Uterus (tissue), 4 donors: ENCODE results near the gene CCDC40. TPM values are rescaled to one million over a fixed set of nuclear protein-coding genes. Genes with fewer than 3 reads are reported as not detected.

Experiments
- DNase-seq, 2 donors: peaks; one replicate each; pipeline ENCODE4 v3.0.0-alpha.2; 2019 to 2020
- H3K27ac ChIP-seq, 2 donors: fragments of 200-600 bp; sonication (generic); 1 replicate in 1 of 2; 2 replicates in 1 of 2; pipeline ENCODE4 v1.5.1; 2016 to 2018
- H3K27me3 ChIP-seq, 2 donors: fragments of 200-600 bp; sonication (generic); one replicate each; pipeline ENCODE4 v1.5.1; 2018 to 2019; ENCODE audit warnings: control low read depth in 1 of 2
- H3K36me3 ChIP-seq, 2 donors: fragments of 200-600 bp; sonication (generic); one replicate each; pipeline ENCODE4 v1.5.1; 2019; ENCODE audit warnings: control low read depth in 1 of 2
- H3K4me1 ChIP-seq, 2 donors: fragments of 200-600 bp; sonication (generic); one replicate each; pipeline ENCODE4 v1.5.1; 2018 to 2019; ENCODE audit warnings: control low read depth in 1 of 2
- H3K4me3 ChIP-seq, 2 donors: fragments of 200-600 bp; sonication (generic); 1 replicate in 1 of 2; 2 replicates in 1 of 2; pipeline ENCODE4 v1.5.1; 2018 to 2019; ENCODE audit warnings: mild to moderate bottlenecking in 1 of 2
- H3K9me3 ChIP-seq, 2 donors: fragments of 200-600 bp; sonication (generic); one replicate each; pipeline ENCODE4 v1.5.1; 2019; ENCODE audit warnings: control low read depth in 1 of 2
- POLR2A ChIP-seq, 2 donors: fragments of 450-650 bp; IDR thresholded peaks; one replicate each; pipeline ENCODE4 v1.6.1; 2016; ENCODE audit warnings: antibody characterized with exemption in 2 of 2, mild to moderate bottlenecking in 1 of 2, moderate library complexity in 1 of 2
- intact Hi-C: fragments of 100-400 bp; cut with DNase I; formaldehyde crosslinking; loops from one replicate; pipeline ENCODE4 v1.15.1; 2023; ENCODE audit warnings: low total_unique reads
- total RNA-seq, 4 donors: library from RNA; depleted of rRNA in 3 of 4; stranded (reverse); fragments of >200 nt in 3 of 4; gene quantifications; one replicate each; pipeline versions ENCODE4 v1.1.0 to v1.2.4, GENCODE V29; 2014 to 2023
- TF ChIP-seq, protein P1 (sequence below), 4 experiments: fragments of 200-600 bp in 2 of 4; fragments of 450-650 bp in 2 of 4; sonication (generic) in 2 of 4; IDR thresholded peaks; one replicate each; pipeline ENCODE4 v1.5.1; 2016 to 2019; ENCODE audit warnings: antibody characterized with exemption in 4 of 4, mild to moderate bottlenecking in 2 of 4, moderate library complexity in 1 of 4
- donor health status: DM: yes; HTN: yes; CAD: no.

Gene CCDC40
- total RNA-seq, 4 donors from 2014 or later: 0.88 to 16.6 (median 4.8) TPM

- intact Hi-C loops: no loop called here
- Histone ChIP-seq H3K4me3 (no peak overlapping the region), H3K9me3 (no peaks in the 10 kb centered on the region), H3K27ac (no peak overlapping the region), H3K36me3 (no peaks in the 10 kb centered on the region), H3K4me1 (no peaks in the 10 kb centered on the region), H3K27me3 (no peaks in the 10 kb centered on the region)
- TF ChIP-seq, protein P1, sequence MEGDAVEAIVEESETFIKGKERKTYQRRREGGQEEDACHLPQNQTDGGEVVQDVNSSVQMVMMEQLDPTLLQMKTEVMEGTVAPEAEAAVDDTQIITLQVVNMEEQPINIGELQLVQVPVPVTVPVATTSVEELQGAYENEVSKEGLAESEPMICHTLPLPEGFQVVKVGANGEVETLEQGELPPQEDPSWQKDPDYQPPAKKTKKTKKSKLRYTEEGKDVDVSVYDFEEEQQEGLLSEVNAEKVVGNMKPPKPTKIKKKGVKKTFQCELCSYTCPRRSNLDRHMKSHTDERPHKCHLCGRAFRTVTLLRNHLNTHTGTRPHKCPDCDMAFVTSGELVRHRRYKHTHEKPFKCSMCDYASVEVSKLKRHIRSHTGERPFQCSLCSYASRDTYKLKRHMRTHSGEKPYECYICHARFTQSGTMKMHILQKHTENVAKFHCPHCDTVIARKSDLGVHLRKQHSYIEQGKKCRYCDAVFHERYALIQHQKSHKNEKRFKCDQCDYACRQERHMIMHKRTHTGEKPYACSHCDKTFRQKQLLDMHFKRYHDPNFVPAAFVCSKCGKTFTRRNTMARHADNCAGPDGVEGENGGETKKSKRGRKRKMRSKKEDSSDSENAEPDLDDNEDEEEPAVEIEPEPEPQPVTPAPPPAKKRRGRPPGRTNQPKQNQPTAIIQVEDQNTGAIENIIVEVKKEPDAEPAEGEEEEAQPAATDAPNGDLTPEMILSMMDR (IDR thresholded peaks at IDR 0.05): no peak
- no peak for TF ChIP-seq POLR2A (IDR thresholded peaks at IDR 0.05)
- DNase-seq: no peak
Measured at GRCh38 chr17:80129006-80129565, 92.6 kb downstream of the CCDC40 start.

GRCh38 chr17:80130992-80131391 lies 94.5 kb downstream of the CCDC40 start:
- DNase-seq: no peak
- Histone ChIP-seq H3K27me3 (no peaks in the 10 kb centered on the region), H3K4me1 (no peaks in the 10 kb centered on the region), H3K36me3 (no peaks in the 10 kb centered on the region), H3K4me3 (no peak overlapping the region), H3K9me3 (no peaks in the 10 kb centered on the region), H3K27ac (no peak overlapping the region)
- intact Hi-C loops: no loop called here
- TF ChIP-seq POLR2A (IDR thresholded peaks at IDR 0.05): no peak
- TF ChIP-seq, protein P1 (IDR thresholded peaks at IDR 0.05): no peak

- Histone ChIP-seq H3K9me3 (no peaks in the 10 kb centered on the region), H3K27ac (no peak overlapping the region), H3K36me3 (no peaks in the 10 kb centered on the region), H3K27me3 (no peaks in the 10 kb centered on the region), H3K4me3 (no peak overlapping the region), H3K4me1 (no peaks in the 10 kb centered on the region)
- intact Hi-C loops: no loop called here
- TF ChIP-seq POLR2A (IDR thresholded peaks at IDR 0.05): no peak
- TF ChIP-seq, protein P1 (IDR thresholded peaks at IDR 0.05): no peak
- DNase-seq: no peak
Measured at GRCh38 chr17:80132906-80133625, 96.6 kb downstream of the CCDC40 start.

- intact Hi-C loops: no loop called here
- Histone ChIP-seq H3K4me1 (no peaks in the 10 kb centered on the region), H3K36me3 (no peaks in the 10 kb centered on the region), H3K27ac (no peak overlapping the region), H3K27me3 (no peaks in the 10 kb centered on the region), H3K4me3 (no peak overlapping the region), H3K9me3 (no peaks in the 10 kb centered on the region)
- no peak for TF ChIP-seq POLR2A (IDR thresholded peaks at IDR 0.05)
- TF ChIP-seq, protein P1 (IDR thresholded peaks at IDR 0.05): no peak
- DNase-seq: no peak
Measured at GRCh38 chr17:80133626-80133970, 97.2 kb downstream of the CCDC40 start.

DNA sequence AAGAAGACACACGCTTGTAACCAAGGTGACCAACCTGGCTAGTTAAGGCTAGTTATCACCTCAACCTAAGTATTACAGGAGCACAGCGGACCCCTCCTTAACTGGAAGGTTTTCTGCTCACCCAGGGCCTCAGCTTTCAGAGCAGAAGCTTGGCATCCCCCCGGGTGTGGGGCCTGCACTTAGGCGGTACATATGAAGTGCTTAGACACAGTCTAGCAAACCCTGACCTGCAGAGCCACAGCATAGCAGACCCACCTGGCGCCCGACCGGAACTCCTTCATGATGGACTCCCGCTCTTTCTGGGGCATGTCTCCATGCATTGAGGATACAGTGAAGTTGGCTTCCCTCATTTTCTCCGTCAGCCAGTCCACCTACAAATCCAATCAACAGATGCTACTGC lies 100.7 kb downstream of the CCDC40 start:
- H3K4me3 ChIP-seq: no peak overlapping the region
- DNase-seq: no peak
- intact Hi-C loops: no loop called here
- no peaks in the 10 kb centered on the region for H3K36me3 ChIP-seq
- TF ChIP-seq, protein P1 (IDR thresholded peaks at IDR 0.05): no peak
- TF ChIP-seq POLR2A (IDR thresholded peaks at IDR 0.05): no peak
- no peaks in the 10 kb centered on the region for H3K4me1 ChIP-seq
- H3K9me3 ChIP-seq: no peaks in the 10 kb centered on the region
- no peak overlapping the region for H3K27ac ChIP-seq
- H3K27me3 ChIP-seq: no peaks in the 10 kb centered on the region
